GM23338 (cell line): Measurements from ENCODE around the gene PHACTR2. TPM values are rescaled to one million over a fixed set of nuclear protein-coding genes. Genes with fewer than 3 reads are reported as not detected.
A peak's percentile ranks its signal among the peaks of the same experiment; 100 is the strongest.

ENCODE experiments used
- ATAC-seq: fragments of 200-7000 bp; cut with Tn5 transposase; 3 replicates; pipeline ENCODE4 v1.9.1; 2020
- DNase-seq: peaks from one replicate; pipeline ENCODE4 v3.0.0-alpha.2; 2015; ENCODE audit warnings: low spot score
- H2AFZ ChIP-seq: fragments of 200-600 bp; sonication (generic); 2 replicates; pipeline ENCODE4 v1.8.0; 2016; ENCODE audit warnings: antibody characterized with exemption, mild to moderate bottlenecking, moderate library complexity
- H3F3A ChIP-seq: fragments of 200-600 bp; sonication (generic); replicated peaks from 2 replicates; pipeline ENCODE4 v1.8.0; 2017; ENCODE audit warnings: antibody characterized with exemption, mixed run types, low read depth
- H3K27ac ChIP-seq: fragments of 200-600 bp; sonication (generic); 2 replicates; pipeline ENCODE4 v1.6.1; 2016; ENCODE audit warnings: low read depth
- H3K27me3 ChIP-seq: fragments of 200-600 bp; sonication (generic); 2 replicates; pipeline ENCODE4 v1.8.0; 2016; ENCODE audit warnings: mild to moderate bottlenecking, mixed run types, moderate library complexity; ENCODE audit not compliant: insufficient read depth
- H3K36me3 ChIP-seq: fragments of 200-600 bp; sonication (generic); 2 replicates; pipeline ENCODE4 v1.8.0; 2016; ENCODE audit warnings: mild to moderate bottlenecking; ENCODE audit not compliant: insufficient read depth
- H3K4me1 ChIP-seq: fragments of 200-600 bp; sonication (generic); 2 replicates; pipeline ENCODE4 v1.8.0; 2016; ENCODE audit warnings: mild to moderate bottlenecking, moderate library complexity; ENCODE audit not compliant: insufficient read depth
- H3K4me2 ChIP-seq: fragments of 200-600 bp; sonication (generic); 2 replicates; pipeline ENCODE4 v1.7.1; 2017; ENCODE audit warnings: mixed run types
- H3K4me3 ChIP-seq: fragments of 200-600 bp; sonication (generic); 2 replicates; pipeline ENCODE4 v1.6.1; 2016; ENCODE audit warnings: mixed run types
- H3K79me2 ChIP-seq: fragments of 200-600 bp; sonication (generic); replicated peaks from 2 replicates; pipeline ENCODE4 v1.8.0; 2017; ENCODE audit warnings: mild to moderate bottlenecking; ENCODE audit not compliant: insufficient read depth
- H3K9me2 ChIP-seq: fragments of 200-600 bp; sonication (generic); 2 replicates; pipeline ENCODE4 v1.8.0; 2017; ENCODE audit not compliant: insufficient read depth
- H4K20me1 ChIP-seq: fragments of 200-600 bp; sonication (generic); replicated peaks from 2 replicates; pipeline ENCODE4 v1.8.0; 2017; ENCODE audit warnings: mild to moderate bottlenecking; ENCODE audit not compliant: insufficient read depth
- H3K27ac Mint-ChIP-seq: 2 replicates; pipeline ENCODE4 v1.8.0; 2020; ENCODE audit warnings: inconsistent platforms, mild to moderate bottlenecking, moderate library complexity, mixed read lengths
- H3K27me3 Mint-ChIP-seq: 3 replicates; pipeline ENCODE4 v1.8.0; 2022; ENCODE audit warnings: low read depth, mild to moderate bottlenecking, moderate library complexity, mixed read lengths, inconsistent platforms; ENCODE audit not compliant: insufficient read depth, poor library complexity
- H3K36me3 Mint-ChIP-seq: 3 replicates; pipeline ENCODE4 v1.8.0; 2021; ENCODE audit warnings: low read depth, mild to moderate bottlenecking, inconsistent platforms, moderate library complexity, mixed read lengths
- H3K4me1 Mint-ChIP-seq: 3 replicates; pipeline ENCODE4 v1.8.0; 2020; ENCODE audit warnings: mild to moderate bottlenecking, inconsistent platforms, mixed read lengths
- H3K4me3 Mint-ChIP-seq: 3 replicates; pipeline ENCODE4 v1.8.0; 2021; ENCODE audit warnings: moderate library complexity, mild to moderate bottlenecking, inconsistent platforms, mixed read lengths
- H3K9me3 Mint-ChIP-seq: 3 replicates; pipeline ENCODE4 v1.8.0; 2020; ENCODE audit warnings: moderate library complexity, mild to moderate bottlenecking, inconsistent platforms, mixed read lengths
- CREB1 ChIP-seq: fragments of 250-450 bp; sonication (Bioruptor Pico); IDR thresholded peaks from 2 replicates; pipeline ENCODE4 v1.5.0; 2020; ENCODE audit warnings: low read depth, mild to moderate bottlenecking, moderate library complexity
- ETS1 ChIP-seq: IDR thresholded peaks from 2 replicates; pipeline ENCODE4 v1.6.1; 2016; ENCODE audit warnings: antibody characterized with exemption
- EZH2 ChIP-seq: fragments of 200-600 bp; sonication (generic); IDR thresholded peaks from one replicate; pipeline ENCODE4 v1.8.0; 2017; ENCODE audit warnings: antibody characterized with exemption, mild to moderate bottlenecking, low read depth; ENCODE audit not compliant: unreplicated experiment
- EZH2phosphoT487 ChIP-seq: fragments of 200-600 bp; sonication (generic); IDR thresholded peaks from one replicate; pipeline ENCODE4 v1.8.1; 2018; ENCODE audit warnings: antibody characterized with exemption; ENCODE audit not compliant: unreplicated experiment
- JUNB ChIP-seq: IDR thresholded peaks from one replicate; pipeline ENCODE4 v1.6.1; 2016; ENCODE audit warnings: antibody characterized with exemption; ENCODE audit not compliant: unreplicated experiment
- NANOG ChIP-seq: IDR thresholded peaks from 2 replicates; pipeline ENCODE4 v1.6.1; 2016; ENCODE audit warnings: antibody characterized with exemption, borderline replicate concordance
- POLR2AphosphoS5 ChIP-seq: IDR thresholded peaks from 2 replicates; pipeline ENCODE4 v1.6.1; 2016; ENCODE audit warnings: antibody characterized with exemption, low read depth
- STAT1 ChIP-seq: IDR thresholded peaks from one replicate; pipeline ENCODE4 v1.6.1; 2016; ENCODE audit warnings: antibody characterized with exemption; ENCODE audit not compliant: unreplicated experiment
- ZNF114 ChIP-seq: fragments of 250-450 bp; sonication (Bioruptor Pico); IDR thresholded peaks from 2 replicates; pipeline ENCODE4 v1.5.0; 2020; ENCODE audit warnings: mild to moderate bottlenecking, moderate library complexity
- ZNF331 ChIP-seq: fragments of 250-450 bp; sonication (Bioruptor Pico); IDR thresholded peaks from 2 replicates; pipeline ENCODE4 v1.5.0; 2020; ENCODE audit warnings: low read depth, mild to moderate bottlenecking, moderate library complexity
- polyA plus RNA-seq: library from polyadenylated mRNA; unstranded; fragments of >200 nt; fragmentation: Nextera tagmentation; extraction: Ambion mirVana; gene quantifications from 2 replicates; pipeline ENCODE4 v1.2.1, GENCODE V29; 2016
- total RNA-seq: library from RNA; depleted of rRNA; stranded (reverse); fragments of >200 nt; shearing (Covaris generic); gene quantifications from 2 replicates; pipeline ENCODE4 v1.2.3, GENCODE V29; 2014
- TF ChIP-seq, protein P1 (sequence below), 2 experiments: fragments of 200-600 bp in 1 of 2; sonication (generic) in 1 of 2; conservative IDR thresholded peaks; 2 replicates each; pipeline versions ENCODE4 v1.5.1 to v1.6.1; 2016 to 2017; ENCODE audit warnings: antibody characterized with exemption in 2 of 2, low read depth in 2 of 2, mild to moderate bottlenecking in 2 of 2, moderate library complexity in 1 of 2
- TF ChIP-seq, protein P2 (sequence below): fragments of 250-450 bp; sonication (Bioruptor Pico); IDR thresholded peaks from 2 replicates; pipeline ENCODE4 v1.5.0; 2020; ENCODE audit warnings: mild to moderate bottlenecking, moderate library complexity
- TF ChIP-seq, protein P3 (sequence below): IDR thresholded peaks from one replicate; pipeline ENCODE4 v1.6.1; 2018; ENCODE audit warnings: antibody characterized with exemption; ENCODE audit not compliant: unreplicated experiment

Gene PHACTR2
- total and polyA plus RNA-seq, 2 experiments from 2014 or later: 67.7 to 105 TPM

DNA sequence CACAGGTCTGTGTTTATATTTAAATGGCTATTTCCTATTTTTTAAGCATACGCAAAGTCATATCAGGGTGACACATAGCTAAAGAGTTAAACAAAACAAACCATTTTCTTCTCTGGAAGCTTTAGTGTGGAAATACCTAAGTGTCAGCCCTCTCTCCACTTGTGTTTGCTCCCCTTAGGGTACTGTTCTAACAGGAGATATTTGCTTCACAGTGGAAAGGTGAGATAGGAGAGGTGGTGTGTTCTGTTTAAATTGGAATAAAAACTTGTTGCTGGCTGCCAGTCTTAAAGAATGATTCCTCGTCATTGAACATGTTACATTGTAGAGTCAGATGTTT is 18.9 kb downstream of the PHACTR2 start:
- peaks cover 73% of the 10 kb centered on the region for H3K4me1 ChIP-seq
- H3K4me1 Mint-ChIP-seq: peaks cover 46% of the 10 kb centered on the region
- H3K27ac Mint-ChIP-seq: no peak overlapping the region
- 0 out of 2 replicates have a peak overlapping the region, but pooled peaks have one; percentile 18 for H3K4me2 ChIP-seq
- no peaks in the 10 kb centered on the region for H3K27me3 ChIP-seq
- TF ChIP-seq ETS1: no peak
- TF ChIP-seq ZNF114 (CRISPR knock-in tag): no peak
- TF ChIP-seq, protein P1, sequence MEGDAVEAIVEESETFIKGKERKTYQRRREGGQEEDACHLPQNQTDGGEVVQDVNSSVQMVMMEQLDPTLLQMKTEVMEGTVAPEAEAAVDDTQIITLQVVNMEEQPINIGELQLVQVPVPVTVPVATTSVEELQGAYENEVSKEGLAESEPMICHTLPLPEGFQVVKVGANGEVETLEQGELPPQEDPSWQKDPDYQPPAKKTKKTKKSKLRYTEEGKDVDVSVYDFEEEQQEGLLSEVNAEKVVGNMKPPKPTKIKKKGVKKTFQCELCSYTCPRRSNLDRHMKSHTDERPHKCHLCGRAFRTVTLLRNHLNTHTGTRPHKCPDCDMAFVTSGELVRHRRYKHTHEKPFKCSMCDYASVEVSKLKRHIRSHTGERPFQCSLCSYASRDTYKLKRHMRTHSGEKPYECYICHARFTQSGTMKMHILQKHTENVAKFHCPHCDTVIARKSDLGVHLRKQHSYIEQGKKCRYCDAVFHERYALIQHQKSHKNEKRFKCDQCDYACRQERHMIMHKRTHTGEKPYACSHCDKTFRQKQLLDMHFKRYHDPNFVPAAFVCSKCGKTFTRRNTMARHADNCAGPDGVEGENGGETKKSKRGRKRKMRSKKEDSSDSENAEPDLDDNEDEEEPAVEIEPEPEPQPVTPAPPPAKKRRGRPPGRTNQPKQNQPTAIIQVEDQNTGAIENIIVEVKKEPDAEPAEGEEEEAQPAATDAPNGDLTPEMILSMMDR (conservative IDR thresholded peaks at IDR 0.05; ENCODE audit: low read depth in 2 of 2): no peak
- no peak for TF ChIP-seq POLR2AphosphoS5
- no peak for TF ChIP-seq CREB1
- TF ChIP-seq EZH2: no peak
- TF ChIP-seq STAT1: no peak
- no peak for TF ChIP-seq EZH2phosphoT487
- TF ChIP-seq ZNF331: no peak
- TF ChIP-seq, protein P2, sequence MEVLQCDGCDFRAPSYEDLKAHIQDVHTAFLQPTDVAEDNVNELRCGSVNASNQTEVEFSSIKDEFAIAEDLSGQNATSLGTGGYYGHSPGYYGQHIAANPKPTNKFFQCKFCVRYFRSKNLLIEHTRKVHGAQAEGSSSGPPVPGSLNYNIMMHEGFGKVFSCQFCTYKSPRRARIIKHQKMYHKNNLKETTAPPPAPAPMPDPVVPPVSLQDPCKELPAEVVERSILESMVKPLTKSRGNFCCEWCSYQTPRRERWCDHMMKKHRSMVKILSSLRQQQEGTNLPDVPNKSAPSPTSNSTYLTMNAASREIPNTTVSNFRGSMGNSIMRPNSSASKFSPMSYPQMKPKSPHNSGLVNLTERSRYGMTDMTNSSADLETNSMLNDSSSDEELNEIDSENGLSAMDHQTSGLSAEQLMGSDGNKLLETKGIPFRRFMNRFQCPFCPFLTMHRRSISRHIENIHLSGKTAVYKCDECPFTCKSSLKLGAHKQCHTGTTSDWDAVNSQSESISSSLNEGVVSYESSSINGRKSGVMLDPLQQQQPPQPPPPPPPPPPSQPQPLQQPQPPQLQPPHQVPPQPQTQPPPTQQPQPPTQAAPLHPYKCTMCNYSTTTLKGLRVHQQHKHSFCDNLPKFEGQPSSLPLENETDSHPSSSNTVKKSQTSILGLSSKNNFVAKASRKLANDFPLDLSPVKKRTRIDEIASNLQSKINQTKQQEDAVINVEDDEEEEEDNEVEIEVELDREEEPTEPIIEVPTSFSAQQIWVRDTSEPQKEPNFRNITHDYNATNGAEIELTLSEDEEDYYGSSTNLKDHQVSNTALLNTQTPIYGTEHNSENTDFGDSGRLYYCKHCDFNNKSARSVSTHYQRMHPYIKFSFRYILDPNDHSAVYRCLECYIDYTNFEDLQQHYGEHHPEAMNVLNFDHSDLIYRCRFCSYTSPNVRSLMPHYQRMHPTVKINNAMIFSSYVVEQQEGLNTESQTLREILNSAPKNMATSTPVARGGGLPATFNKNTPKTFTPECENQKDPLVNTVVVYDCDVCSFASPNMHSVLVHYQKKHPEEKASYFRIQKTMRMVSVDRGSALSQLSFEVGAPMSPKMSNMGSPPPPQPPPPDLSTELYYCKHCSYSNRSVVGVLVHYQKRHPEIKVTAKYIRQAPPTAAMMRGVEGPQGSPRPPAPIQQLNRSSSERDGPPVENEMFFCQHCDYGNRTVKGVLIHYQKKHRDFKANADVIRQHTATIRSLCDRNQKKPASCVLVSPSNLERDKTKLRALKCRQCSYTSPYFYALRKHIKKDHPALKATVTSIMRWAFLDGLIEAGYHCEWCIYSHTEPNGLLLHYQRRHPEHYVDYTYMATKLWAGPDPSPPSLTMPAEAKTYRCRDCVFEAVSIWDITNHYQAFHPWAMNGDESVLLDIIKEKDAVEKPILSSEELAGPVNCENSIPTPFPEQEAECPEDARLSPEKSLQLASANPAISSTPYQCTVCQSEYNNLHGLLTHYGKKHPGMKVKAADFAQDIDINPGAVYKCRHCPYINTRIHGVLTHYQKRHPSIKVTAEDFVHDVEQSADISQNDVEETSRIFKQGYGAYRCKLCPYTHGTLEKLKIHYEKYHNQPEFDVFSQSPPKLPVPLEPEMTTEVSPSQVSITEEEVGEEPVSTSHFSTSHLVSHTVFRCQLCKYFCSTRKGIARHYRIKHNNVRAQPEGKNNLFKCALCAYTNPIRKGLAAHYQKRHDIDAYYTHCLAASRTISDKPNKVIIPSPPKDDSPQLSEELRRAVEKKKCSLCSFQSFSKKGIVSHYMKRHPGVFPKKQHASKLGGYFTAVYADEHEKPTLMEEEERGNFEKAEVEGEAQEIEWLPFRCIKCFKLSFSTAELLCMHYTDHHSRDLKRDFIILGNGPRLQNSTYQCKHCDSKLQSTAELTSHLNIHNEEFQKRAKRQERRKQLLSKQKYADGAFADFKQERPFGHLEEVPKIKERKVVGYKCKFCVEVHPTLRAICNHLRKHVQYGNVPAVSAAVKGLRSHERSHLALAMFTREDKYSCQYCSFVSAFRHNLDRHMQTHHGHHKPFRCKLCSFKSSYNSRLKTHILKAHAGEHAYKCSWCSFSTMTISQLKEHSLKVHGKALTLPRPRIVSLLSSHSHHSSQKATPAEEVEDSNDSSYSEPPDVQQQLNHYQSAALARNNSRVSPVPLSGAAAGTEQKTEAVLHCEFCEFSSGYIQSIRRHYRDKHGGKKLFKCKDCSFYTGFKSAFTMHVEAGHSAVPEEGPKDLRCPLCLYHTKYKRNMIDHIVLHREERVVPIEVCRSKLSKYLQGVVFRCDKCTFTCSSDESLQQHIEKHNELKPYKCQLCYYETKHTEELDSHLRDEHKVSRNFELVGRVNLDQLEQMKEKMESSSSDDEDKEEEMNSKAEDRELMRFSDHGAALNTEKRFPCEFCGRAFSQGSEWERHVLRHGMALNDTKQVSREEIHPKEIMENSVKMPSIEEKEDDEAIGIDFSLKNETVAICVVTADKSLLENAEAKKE (CRISPR knock-in tag): no peak
- no peak for TF ChIP-seq NANOG
- TF ChIP-seq, protein P3, sequence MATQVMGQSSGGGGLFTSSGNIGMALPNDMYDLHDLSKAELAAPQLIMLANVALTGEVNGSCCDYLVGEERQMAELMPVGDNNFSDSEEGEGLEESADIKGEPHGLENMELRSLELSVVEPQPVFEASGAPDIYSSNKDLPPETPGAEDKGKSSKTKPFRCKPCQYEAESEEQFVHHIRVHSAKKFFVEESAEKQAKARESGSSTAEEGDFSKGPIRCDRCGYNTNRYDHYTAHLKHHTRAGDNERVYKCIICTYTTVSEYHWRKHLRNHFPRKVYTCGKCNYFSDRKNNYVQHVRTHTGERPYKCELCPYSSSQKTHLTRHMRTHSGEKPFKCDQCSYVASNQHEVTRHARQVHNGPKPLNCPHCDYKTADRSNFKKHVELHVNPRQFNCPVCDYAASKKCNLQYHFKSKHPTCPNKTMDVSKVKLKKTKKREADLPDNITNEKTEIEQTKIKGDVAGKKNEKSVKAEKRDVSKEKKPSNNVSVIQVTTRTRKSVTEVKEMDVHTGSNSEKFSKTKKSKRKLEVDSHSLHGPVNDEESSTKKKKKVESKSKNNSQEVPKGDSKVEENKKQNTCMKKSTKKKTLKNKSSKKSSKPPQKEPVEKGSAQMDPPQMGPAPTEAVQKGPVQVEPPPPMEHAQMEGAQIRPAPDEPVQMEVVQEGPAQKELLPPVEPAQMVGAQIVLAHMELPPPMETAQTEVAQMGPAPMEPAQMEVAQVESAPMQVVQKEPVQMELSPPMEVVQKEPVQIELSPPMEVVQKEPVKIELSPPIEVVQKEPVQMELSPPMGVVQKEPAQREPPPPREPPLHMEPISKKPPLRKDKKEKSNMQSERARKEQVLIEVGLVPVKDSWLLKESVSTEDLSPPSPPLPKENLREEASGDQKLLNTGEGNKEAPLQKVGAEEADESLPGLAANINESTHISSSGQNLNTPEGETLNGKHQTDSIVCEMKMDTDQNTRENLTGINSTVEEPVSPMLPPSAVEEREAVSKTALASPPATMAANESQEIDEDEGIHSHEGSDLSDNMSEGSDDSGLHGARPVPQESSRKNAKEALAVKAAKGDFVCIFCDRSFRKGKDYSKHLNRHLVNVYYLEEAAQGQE: no peak
- TF ChIP-seq JUNB: no peak
- no peak overlapping the region for H2AFZ ChIP-seq
- no peaks in the 10 kb centered on the region for H3F3A ChIP-seq
- no peaks in the 10 kb centered on the region for H3K9me3 Mint-ChIP-seq
- H3K36me3 ChIP-seq: no peaks in the 10 kb centered on the region
- DNase-seq (no peak), ATAC-seq (no peak)
- H4K20me1 ChIP-seq: no peaks in the 10 kb centered on the region
- H3K36me3 Mint-ChIP-seq: peaks cover 13% of the 10 kb centered on the region; the same call in 2 of the 3 replicates
- H3K4me3 ChIP-seq: no peak overlapping the region
- peaks cover 1% of the 10 kb centered on the region for H3K27me3 Mint-ChIP-seq
- no peak overlapping the region for H3K4me3 Mint-ChIP-seq
- H3K79me2 ChIP-seq: peaks cover 98% of the 10 kb centered on the region
- H3K9me2 ChIP-seq: 0 out of 2 replicates have a peak, but pooled peaks cover 3% of the 10 kb centered on the region
- H3K27ac ChIP-seq: peak overlapping the region; percentile 30; the same call in 1 of the 2 replicates
